Loucy (cell line): ENCODE results near the gene CATSPERD.

Source experiments
- H2AFZ ChIP-seq: fragments of 200-600 bp; sonication (generic); 2 replicates; pipeline ENCODE4 v1.6.0; 2016; ENCODE audit warnings: antibody characterized with exemption, mild to moderate bottlenecking, low read length, moderate library complexity
- H3F3A ChIP-seq: fragments of 200-600 bp; 2 replicates; pipeline ENCODE4 v1.6.0; 2016; ENCODE audit warnings: antibody characterized with exemption, low read depth, mild to moderate bottlenecking
- H3K27me3 ChIP-seq: fragments of 200-600 bp; sonication (generic); 2 replicates; pipeline ENCODE4 v1.6.1; 2014; ENCODE audit warnings: low read length, mild to moderate bottlenecking; ENCODE audit not compliant: insufficient read depth, poor library complexity, severe bottlenecking
- H3K36me3 ChIP-seq: fragments of 200-600 bp; sonication (generic); 2 replicates; pipeline ENCODE4 v1.6.1; 2016; ENCODE audit warnings: low read length; ENCODE audit not compliant: insufficient read depth
- H3K4me1 ChIP-seq: fragments of 200-600 bp; sonication (generic); 2 replicates; pipeline ENCODE4 v1.5.1; 2014; ENCODE audit warnings: low read length, mild to moderate bottlenecking; ENCODE audit not compliant: insufficient read depth, poor library complexity, severe bottlenecking
- H3K4me2 ChIP-seq: fragments of 200-600 bp; sonication (generic); 2 replicates; pipeline ENCODE4 v1.6.0; 2014; ENCODE audit warnings: antibody characterized with exemption, low read length, low read depth, mild to moderate bottlenecking; ENCODE audit not compliant: poor library complexity, severe bottlenecking
- H3K4me3 ChIP-seq: fragments of 200-600 bp; sonication (generic); 2 replicates; pipeline ENCODE4 v1.5.1; 2014; ENCODE audit warnings: low read length, mild to moderate bottlenecking, mixed read lengths; ENCODE audit not compliant: poor library complexity, severe bottlenecking
- H3K79me2 ChIP-seq: fragments of 200-600 bp; sonication (generic); 2 replicates; pipeline ENCODE4 v1.6.1; 2014; ENCODE audit warnings: low read length; ENCODE audit not compliant: insufficient read depth
- H3K9ac ChIP-seq: fragments of 200-600 bp; sonication (generic); 2 replicates; pipeline ENCODE4 v1.6.0; 2014; ENCODE audit warnings: mild to moderate bottlenecking, low read depth, low read length, moderate library complexity; ENCODE audit not compliant: poor library complexity, severe bottlenecking
- H3K9me2 ChIP-seq: fragments of 200-600 bp; sonication (generic); replicated peaks from 2 replicates; pipeline ENCODE4 v1.6.1; 2016; ENCODE audit warnings: low read depth, low read length, mixed read lengths
- H3K9me3 ChIP-seq: fragments of 200-600 bp; sonication (generic); 2 replicates; pipeline ENCODE4 v1.6.1; 2014; ENCODE audit warnings: mild to moderate bottlenecking, antibody characterized with exemption, low read length, low read depth; ENCODE audit not compliant: insufficient read depth
- H4K20me1 ChIP-seq: fragments of 200-600 bp; sonication (generic); 2 replicates; pipeline ENCODE4 v1.6.0; 2014; ENCODE audit warnings: antibody characterized with exemption, low read length, mild to moderate bottlenecking; ENCODE audit not compliant: insufficient read depth, poor library complexity, severe bottlenecking
- CTCF ChIP-seq: fragments of 200-600 bp; sonication (generic); conservative IDR thresholded peaks from 2 replicates; pipeline ENCODE4 v1.5.1; 2014; ENCODE audit warnings: mild to moderate bottlenecking, antibody characterized with exemption, low read length
- EZH2phosphoT487 ChIP-seq: fragments of 200-600 bp; IDR thresholded peaks from 2 replicates; pipeline ENCODE4 v1.6.1; 2018; ENCODE audit warnings: antibody characterized with exemption, mild to moderate bottlenecking, moderate library complexity, borderline replicate concordance

The CATSPERD gene

GRCh38 chr19:5749505-5749904 lies 29.1 kb downstream of the CATSPERD start:
- Histone ChIP-seq H3K9me2 (no peaks in the 10 kb centered on the region), H3K9ac (no peak overlapping the region), H3K9me3 (no peaks in the 10 kb centered on the region), H4K20me1 (no peaks in the 10 kb centered on the region), H3K4me2 (no peak overlapping the region), H3K36me3 (no peaks in the 10 kb centered on the region), H3K79me2 (no peaks in the 10 kb centered on the region), H3K4me1 (no peaks in the 10 kb centered on the region), H3F3A (no peaks in the 10 kb centered on the region), H3K27me3 (no peaks in the 10 kb centered on the region), H2AFZ (no peak overlapping the region), H3K4me3 (no peak overlapping the region)
- TF ChIP-seq CTCF (no peak), EZH2phosphoT487 (no peak)

GRCh38 chr19:5751709-5752108 lies 31.3 kb downstream of the CATSPERD start:
- no peak overlapping the region for H3K4me3 ChIP-seq
- no peaks in the 10 kb centered on the region for H3K9me3 ChIP-seq
- H3K79me2 ChIP-seq = no peaks in the 10 kb centered on the region
- no peaks in the 10 kb centered on the region for H4K20me1 ChIP-seq
- no peak overlapping the region for H3K9ac ChIP-seq
- no peaks in the 10 kb centered on the region for H3K4me1 ChIP-seq
- H3F3A ChIP-seq = no peaks in the 10 kb centered on the region
- H2AFZ ChIP-seq = no peak overlapping the region
- TF ChIP-seq CTCF (no peak), EZH2phosphoT487 (no peak)
- no peaks in the 10 kb centered on the region for H3K36me3 ChIP-seq
- H3K27me3 ChIP-seq = no peaks in the 10 kb centered on the region
- no peak overlapping the region for H3K4me2 ChIP-seq
- H3K9me2 ChIP-seq = no peaks in the 10 kb centered on the region

- Histone ChIP-seq H3K36me3 (no peaks in the 10 kb centered on the region), H3K27me3 (no peaks in the 10 kb centered on the region), H3K9me3 (no peaks in the 10 kb centered on the region), H3K4me2 (no peak overlapping the region), H2AFZ (no peak overlapping the region), H4K20me1 (no peaks in the 10 kb centered on the region), H3F3A (no peaks in the 10 kb centered on the region), H3K4me3 (no peak overlapping the region), H3K9me2 (no peaks in the 10 kb centered on the region), H3K79me2 (no peaks in the 10 kb centered on the region), H3K9ac (no peak overlapping the region), H3K4me1 (no peaks in the 10 kb centered on the region)
- TF ChIP-seq EZH2phosphoT487 (no peak), CTCF (no peak)
These were observed 33.3 kb downstream of the CATSPERD start for GRCh38 chr19:5753743-5754142.
